WI38 (cell line): ENCODE results near the gene PEX3.

Experiments
- H3K4me3 ChIP-seq: 2 replicates; pipeline ENCODE4 v1.5.1; 2011; ENCODE audit warnings: low read depth, mild to moderate bottlenecking, control low read depth, low read length
- TF ChIP-seq, protein P1 (sequence below): IDR thresholded peaks from 2 replicates; pipeline ENCODE4 v1.5.1; 2012; ENCODE audit warnings: low read depth, mild to moderate bottlenecking, control low read depth, low read length

Gene PEX3

DNA sequence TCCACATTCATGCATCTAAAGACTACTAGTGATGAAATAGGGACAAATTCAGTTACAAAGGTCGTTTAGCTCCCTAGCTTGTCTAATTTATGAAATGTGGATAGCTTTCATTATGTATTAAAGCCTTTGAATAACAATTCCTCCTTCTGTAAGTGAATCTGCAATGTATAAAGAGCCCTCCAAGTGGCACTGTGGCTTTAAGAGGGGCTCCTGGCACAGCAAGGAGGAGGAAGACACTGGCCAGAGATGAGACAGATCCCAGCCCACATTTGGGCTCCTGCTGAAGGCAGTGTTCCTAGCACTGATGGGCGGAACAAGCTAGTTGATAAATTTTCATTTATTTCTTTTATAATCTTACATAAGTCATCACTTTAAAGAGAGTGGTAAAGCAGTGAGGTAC is 78.5 kb downstream of the PEX3 start:
- H3K4me3 ChIP-seq = no peak overlapping the region
- TF ChIP-seq, protein P1, sequence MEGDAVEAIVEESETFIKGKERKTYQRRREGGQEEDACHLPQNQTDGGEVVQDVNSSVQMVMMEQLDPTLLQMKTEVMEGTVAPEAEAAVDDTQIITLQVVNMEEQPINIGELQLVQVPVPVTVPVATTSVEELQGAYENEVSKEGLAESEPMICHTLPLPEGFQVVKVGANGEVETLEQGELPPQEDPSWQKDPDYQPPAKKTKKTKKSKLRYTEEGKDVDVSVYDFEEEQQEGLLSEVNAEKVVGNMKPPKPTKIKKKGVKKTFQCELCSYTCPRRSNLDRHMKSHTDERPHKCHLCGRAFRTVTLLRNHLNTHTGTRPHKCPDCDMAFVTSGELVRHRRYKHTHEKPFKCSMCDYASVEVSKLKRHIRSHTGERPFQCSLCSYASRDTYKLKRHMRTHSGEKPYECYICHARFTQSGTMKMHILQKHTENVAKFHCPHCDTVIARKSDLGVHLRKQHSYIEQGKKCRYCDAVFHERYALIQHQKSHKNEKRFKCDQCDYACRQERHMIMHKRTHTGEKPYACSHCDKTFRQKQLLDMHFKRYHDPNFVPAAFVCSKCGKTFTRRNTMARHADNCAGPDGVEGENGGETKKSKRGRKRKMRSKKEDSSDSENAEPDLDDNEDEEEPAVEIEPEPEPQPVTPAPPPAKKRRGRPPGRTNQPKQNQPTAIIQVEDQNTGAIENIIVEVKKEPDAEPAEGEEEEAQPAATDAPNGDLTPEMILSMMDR = no peak

DNA sequence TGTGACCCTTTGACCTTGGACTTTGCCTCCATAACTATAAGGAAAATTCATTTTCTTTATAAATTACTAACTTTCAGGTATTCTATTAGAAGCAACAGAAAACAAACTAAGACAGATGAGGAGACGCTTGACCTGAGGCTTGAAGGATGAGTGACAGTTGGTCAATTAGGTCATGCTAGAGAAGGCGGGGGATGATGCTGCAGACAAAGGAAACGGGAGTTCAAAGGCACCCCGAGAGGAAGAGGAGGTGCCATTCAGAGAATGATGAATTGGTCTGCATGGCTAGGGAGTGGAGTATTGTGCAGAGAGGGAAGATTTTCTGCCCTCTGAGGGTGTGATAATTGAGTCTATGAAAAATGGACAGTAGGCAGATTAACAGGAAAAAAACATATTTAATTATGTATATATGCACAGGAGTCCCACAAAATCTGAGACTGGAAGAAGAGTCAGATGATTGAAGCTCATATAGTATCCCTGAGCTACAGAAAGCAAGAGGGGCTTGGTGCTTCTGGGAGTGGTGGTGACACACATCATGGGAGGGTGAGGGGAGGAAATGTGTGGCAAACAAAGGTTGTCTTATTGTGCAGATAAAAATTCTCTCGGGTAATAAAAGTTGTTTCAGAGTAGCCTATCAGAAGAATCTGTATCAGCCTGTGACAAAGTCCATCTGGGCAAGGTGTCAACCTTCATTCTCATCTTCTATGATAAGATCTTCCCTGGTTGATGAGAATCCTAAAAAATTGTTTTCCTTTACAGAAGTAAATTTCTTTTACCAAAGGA is 81.3 kb downstream of the PEX3 start:
- H3K4me3 ChIP-seq = no peak overlapping the region
- TF ChIP-seq, protein P1 = no peak

DNA sequence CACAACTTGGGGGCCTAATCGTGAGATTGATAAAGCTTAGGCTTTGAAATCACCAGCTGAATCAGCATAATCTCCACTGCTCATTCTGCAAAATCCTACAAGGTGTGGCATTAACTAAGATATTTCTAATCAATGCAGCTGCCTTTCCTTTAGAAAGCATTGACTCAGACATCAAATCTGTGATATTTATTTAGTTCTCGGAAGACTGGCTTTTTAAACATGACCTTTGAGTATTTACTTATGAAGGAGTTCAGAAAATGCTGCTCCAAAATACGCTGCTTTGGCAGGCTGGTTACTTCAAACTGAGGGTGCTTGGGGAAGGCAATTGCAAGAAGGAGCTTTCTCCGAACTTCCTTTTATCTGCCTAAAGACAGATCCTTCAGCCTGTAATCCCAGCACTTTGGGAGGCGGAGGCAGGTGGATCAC is 84.6 kb downstream of the PEX3 start:
- TF ChIP-seq, protein P1 = no peak
- H3K4me3 ChIP-seq = no peak overlapping the region

DNA sequence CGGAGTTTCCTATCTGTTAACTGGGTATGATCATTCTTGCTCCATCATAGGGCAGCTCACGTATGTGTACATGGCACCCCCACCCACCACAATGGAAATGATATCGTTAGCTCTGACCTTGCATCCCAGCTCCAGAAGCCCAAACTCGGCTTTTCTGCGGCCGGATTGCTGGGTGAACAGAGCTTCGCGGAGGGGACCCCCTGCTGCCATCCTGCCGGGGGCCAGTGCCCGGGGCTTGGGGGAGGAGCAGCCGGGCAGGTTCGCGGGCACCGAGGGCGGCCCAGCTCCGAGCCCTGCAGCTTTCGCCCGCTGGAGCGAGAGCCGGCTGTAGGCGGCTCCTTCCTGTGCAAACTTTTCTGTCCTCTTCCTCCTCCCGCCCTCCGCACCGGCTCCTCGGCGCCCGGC is 85.9 kb downstream of the PEX3 start:
- TF ChIP-seq, protein P1 = no peak

DNA sequence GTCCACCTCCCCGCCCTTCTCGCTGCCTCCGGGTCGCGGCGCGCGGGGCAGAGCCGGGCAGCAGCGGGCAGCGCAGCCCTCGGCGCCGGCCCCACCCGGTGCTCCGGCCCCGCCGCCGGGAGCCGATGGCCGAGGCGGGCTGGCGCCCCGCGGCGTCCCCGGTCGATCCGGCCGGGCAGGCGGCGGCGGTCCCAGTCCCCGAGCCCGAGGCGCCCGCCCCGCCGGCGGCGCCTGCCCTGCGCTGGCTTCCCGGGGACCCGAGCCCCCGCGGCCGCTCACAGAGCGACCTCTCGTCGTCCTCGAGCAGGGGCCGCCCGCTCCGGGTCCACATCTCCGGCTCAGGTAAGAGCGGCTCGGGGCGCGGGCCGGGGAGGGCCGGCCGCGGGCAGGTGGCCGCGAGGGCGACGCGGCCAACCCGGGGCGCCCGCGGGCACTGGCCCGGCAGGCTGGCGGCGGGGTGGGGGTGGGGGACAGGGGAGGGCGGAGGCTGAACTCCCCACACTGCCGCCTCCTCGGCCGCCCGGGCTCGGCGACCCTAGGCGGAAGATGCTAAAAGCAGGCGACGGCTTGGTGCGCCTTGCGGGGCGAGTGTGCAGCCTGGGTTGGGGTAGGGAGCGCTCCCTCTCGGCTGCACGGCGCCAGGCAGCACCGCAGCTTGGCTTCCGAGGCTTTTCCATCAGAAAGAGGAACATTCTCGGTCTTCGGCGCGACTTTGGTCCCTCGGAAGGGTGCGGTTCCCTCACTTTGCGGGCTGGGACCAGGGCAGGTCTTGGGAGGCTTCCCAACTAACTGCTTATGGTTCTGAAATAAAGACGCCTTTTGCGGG is 86.5 kb downstream of the PEX3 start:
- peak overlapping the region; percentile 60 for H3K4me3 ChIP-seq
- TF ChIP-seq, protein P1 = peak; percentile 27

More for the DNA sequence above, 85.9 kb downstream of the PEX3 start:
- H3K4me3 ChIP-seq = peak overlapping the region; percentile 60

DNA sequence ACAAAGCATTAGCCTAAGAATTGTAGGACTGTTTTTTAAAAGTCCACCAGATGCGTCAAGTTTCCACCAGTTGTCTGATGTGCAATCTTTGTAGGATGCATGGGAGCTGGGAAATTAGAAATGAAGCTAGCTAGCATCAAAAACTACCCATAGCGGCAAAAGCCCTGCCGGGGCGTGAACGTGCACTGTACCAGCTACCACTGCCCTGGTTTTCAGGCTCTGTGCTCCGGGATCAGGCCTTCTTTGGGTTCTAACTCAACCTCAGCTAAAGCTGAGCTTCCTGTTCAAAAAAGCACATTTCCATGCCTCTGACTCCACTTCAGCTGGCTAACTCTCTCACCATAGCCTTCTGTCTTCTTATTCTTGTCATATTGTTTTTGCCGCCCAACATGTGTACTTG is 87.8 kb downstream of the PEX3 start:
- TF ChIP-seq, protein P1 = no peak
- no peak overlapping the region for H3K4me3 ChIP-seq

DNA sequence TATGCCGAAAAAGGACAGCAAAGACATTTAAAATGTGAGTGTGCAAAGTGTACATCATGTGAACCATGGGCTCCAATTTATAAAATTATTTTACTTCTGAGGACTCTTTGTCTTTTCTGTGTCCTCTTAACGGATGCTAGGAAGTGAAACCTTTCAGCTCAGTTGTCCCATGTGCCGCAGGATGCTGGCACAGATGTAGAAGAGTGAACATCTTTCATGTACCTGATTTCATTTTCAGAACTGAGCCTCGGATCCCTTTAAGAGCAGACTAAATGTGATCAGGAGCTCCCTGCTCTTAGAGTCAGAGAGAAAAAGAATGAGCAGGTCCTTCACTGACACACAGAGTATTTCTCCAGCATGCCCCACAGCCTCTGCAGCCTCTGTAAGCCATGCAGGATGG is 88.5 kb downstream of the PEX3 start:
- TF ChIP-seq, protein P1 = no peak
- H3K4me3 ChIP-seq = no peak overlapping the region
